Measurements from ENCODE around the gene PCYT2.
"Not testable (repeated sequence)": the region's sequence is repeated elsewhere in the genome, so short reads cannot be mapped to it uniquely, and the experiment has no call there.

The PCYT2 gene

DNA sequence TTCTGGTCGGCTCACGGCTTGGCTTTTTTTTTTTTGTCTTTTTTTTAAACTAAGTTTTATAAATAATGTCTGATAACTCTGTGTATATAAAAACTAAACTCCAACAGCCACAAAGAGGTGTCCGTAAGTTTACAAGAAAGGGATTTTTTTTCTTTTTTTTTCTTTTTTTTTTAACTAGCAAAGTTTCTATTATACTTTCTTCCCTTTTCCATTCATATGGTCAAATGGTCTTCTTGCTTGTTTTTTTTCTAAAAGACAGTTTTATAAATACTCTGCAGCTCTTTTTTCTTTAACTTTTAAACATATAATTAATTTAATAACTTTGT lies 10.3 kb upstream of the PCYT2 start:
- Histone ChIP-seq H3K4me3 (ENCODE audit: low read length) (no peak overlapping the region), H3K4me1 (ENCODE audit: control insufficient read depth, insufficient read depth, low read length) (peaks cover 83% of the 10 kb centered on the region), H3K9ac (ENCODE audit: low read length) (no peak overlapping the region)

DNA sequence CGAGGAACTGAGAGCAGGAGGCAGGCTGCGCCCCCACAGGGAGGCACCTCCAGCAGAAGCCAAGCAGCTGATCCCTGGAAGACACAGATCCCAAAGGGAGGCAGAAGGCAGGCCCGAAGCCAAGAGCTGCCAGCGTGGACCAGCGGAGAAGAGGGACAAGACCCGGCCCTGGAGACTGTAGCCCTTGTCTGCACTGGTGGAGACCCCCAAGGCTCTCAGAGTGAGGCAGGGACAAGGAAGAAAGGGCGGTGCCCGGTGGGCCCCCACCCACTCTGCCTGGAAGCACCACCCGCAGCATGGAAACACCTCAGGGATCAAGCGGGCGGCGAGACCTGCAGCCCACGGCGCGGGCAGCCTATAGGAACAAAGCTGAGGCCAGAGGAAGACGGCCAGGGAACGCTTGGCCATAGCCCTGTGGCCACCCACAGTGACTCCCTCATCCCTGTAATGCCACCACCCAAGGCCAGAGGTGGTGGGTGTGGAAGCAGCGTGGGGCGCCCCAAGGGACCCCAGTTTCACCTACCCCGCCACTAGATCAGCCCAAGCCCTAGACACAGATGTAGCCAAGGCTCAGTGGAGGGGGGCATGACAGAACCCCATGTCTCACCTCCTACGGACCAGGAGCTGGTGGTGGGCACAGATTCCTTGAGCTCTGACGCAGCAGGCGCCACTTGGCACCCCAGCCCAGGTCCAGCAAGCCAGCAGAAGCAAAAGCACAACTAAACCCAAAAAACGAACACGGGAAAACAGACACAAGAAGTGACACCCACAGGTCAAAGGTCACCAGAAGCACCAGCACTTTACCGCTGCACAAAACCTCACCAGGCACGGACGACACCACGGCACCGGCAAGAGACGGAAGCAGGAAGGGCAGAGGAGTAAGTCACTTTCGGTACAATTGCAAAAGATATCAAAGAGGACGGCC lies 9.7 kb upstream of the PCYT2 start:
- Histone ChIP-seq H3K9ac (ENCODE audit: low read length) (peak overlapping the region; percentile 10), H3K4me3 (ENCODE audit: low read length) (no peak overlapping the region), H3K9me3 (ENCODE audit: control insufficient read depth, low read length) (no peaks in the 10 kb centered on the region), H3K36me3 (ENCODE audit: control insufficient read depth, insufficient read depth, low read length) (peaks cover 11% of the 10 kb centered on the region), H3K4me1 (ENCODE audit: control insufficient read depth, insufficient read depth, low read length) (peaks cover 83% of the 10 kb centered on the region), H3K27me3 (ENCODE audit: control insufficient read depth, insufficient read depth, low read length) (no peaks in the 10 kb centered on the region)

More for the DNA sequence above, 10.3 kb upstream of the PCYT2 start:
- peaks cover 8% of the 10 kb centered on the region for H3K36me3 ChIP-seq (ENCODE audit: control insufficient read depth, insufficient read depth, low read length)
- no peaks in the 10 kb centered on the region for H3K27me3 ChIP-seq (ENCODE audit: control insufficient read depth, insufficient read depth, low read length)
- no peaks in the 10 kb centered on the region for H3K9me3 ChIP-seq (ENCODE audit: control insufficient read depth, low read length)

DNA sequence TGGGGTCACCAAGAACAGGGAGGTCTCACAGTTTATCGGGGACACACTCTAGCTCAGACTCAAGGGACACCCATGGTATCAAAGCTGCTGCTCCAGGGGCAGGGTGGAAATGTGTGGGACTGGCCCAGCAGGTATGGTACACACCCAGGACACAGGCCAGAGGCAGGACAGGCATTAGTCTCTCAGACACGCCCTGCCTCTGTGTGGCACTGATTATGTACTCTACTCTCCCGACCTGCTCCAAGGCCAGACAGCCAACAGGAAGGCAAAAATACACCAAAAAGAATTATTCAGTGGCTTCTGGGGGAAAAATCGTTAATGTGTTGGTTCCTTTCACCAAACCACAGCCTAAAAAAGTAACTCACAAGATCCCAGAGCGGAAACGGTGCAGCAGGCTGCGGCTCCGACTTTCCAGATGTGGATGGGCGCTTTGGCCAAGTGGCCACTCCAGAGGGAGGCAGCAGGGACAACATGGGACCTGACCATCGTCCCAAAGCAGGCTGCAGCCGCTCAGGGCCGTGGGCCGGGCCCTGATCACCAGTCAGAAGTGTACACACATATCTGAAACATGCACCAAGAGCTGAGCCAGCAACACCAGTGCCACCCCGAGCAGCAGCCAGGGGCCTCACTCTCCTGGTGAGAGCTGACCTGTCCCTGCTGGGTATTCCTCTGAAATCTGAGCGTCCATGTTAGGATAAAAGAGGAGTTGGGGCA lies 7.8 kb upstream of the PCYT2 start:
- H3K9me3 ChIP-seq (ENCODE audit: control insufficient read depth, low read length): no peaks in the 10 kb centered on the region
- H3K9ac ChIP-seq (ENCODE audit: low read length): peak overlapping the region; percentile 67
- no peaks in the 10 kb centered on the region for H3K27me3 ChIP-seq (ENCODE audit: control insufficient read depth, insufficient read depth, low read length)
- H3K36me3 ChIP-seq (ENCODE audit: control insufficient read depth, insufficient read depth, low read length): peaks cover 28% of the 10 kb centered on the region
- no peak overlapping the region for H3K4me3 ChIP-seq (ENCODE audit: low read length)
- H3K4me1 ChIP-seq (ENCODE audit: control insufficient read depth, insufficient read depth, low read length): peaks cover 72% of the 10 kb centered on the region

DNA sequence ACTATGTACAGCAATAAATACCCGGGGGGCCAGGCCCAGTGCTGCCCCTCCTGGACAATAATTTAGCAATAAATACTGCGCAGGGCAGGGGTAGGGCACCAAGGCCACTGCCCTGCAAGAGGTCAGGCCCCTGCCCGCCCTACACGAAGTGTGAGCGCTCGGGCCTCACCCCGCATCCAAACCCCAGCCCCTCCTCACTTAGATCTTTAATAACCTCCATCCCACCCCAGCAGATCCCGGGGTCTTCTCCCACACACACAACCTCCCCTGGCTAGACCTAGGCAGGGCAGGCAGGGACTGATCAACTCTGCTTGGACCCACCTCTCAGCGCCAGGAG lies 7.1 kb upstream of the PCYT2 start:
- H3K27me3 ChIP-seq (ENCODE audit: control insufficient read depth, insufficient read depth, low read length); H3K9me3 ChIP-seq (ENCODE audit: control insufficient read depth, low read length); H3K4me3 ChIP-seq (ENCODE audit: low read length): not testable (repeated sequence)
- Histone ChIP-seq H3K4me1 (ENCODE audit: control insufficient read depth, insufficient read depth, low read length) (peaks cover 65% of the 10 kb centered on the region), H3K9ac (ENCODE audit: low read length) (peak overlapping the region; percentile 31), H3K36me3 (ENCODE audit: control insufficient read depth, insufficient read depth, low read length) (peaks cover 35% of the 10 kb centered on the region)

DNA sequence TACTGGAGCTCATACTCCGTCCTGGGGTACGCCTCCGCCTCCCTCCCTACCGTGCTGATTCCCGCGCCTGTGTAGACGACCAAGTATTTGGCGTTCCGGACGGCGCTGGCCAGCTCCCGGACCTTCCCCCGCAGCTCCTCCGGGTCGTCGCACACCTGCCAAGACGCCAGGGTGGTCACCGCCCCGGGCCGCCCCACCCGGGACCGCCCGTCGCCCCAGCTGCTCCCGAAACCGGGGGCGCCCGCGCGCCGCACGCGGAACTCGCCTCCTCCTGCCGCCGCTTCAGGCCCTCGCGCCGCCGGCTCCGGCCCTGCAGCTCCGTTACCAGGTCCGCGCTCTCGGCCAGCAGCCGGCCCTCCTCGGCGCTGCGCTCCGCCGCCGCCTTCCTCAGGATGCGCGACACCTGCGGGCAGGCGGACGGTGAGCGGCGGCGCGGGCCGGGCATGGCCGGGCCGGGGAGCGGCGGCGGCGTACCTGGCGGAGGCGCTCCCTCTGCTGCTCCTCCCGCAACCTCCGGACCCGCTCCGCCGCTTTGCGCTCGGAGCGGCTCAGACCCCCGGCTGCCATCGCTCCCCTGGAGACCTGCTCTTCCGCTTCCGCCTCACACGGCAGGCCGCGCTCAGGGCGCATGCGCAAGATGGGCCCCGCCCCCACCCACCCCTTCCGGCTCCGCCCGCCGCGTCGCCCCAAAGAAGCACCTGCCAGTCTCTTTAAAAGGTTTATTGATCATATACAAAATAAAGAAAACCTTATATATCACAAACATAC lies 6.5 kb upstream of the PCYT2 start, which contains the start of gene SIRT7:
Gene SIRT7 (minus strand): TSS at position 612 of the 768 bp plus-strand sequence. CDS start 45 bp downstream, at position 567.
- H3K36me3 ChIP-seq (ENCODE audit: control insufficient read depth, insufficient read depth, low read length): peaks cover 36% of the 10 kb centered on the region
- H3K9ac ChIP-seq (ENCODE audit: low read length): peak within 1 kb of the TSS; percentile 67
- peak within 1 kb of the TSS; percentile 28 for H3K4me3 ChIP-seq (ENCODE audit: low read length)
- no peaks in the 10 kb centered on the region for H3K27me3 ChIP-seq (ENCODE audit: control insufficient read depth, insufficient read depth, low read length)
- no peaks in the 10 kb centered on the region for H3K9me3 ChIP-seq (ENCODE audit: control insufficient read depth, low read length)
- H3K4me1 ChIP-seq (ENCODE audit: control insufficient read depth, insufficient read depth, low read length): peaks cover 64% of the 10 kb centered on the region

DNA sequence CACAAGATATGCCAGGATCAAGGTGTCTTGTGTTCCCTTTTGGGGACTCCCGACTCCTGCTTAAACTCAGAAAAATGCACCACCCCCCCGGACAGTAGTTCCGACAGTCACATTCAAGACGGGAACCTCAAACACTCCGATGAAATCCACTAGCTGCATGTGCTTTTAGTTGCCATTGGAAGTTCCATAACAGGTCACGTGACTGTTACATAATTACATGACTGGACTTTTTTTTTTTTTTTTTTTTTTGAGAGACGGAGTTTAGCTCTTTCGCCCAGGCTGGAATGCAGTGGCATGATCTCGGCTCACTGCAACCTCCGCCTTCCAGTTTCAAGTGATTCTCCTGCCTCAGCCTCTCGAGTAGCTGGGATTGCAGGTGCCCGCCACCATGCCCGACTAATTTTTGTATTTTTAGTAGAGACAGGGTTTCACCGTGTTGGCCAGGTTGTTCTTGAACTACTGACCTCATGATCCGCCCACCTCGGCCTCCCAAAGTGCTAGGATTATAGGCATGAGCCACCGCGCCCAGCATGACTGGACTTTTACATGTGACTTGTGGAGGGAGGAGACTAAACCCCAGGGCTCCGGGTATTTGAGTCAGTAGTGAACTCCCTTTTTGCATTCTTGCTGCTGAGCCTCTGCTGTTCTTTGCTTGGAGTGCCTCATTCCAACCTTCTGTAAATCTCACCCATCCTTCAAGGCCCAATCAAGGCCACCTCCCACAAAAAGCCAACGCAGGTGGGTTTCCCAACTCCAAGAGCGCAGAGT lies 5.2 kb upstream of the PCYT2 start:
- Histone ChIP-seq H3K36me3 (ENCODE audit: control insufficient read depth, insufficient read depth, low read length) (peaks cover 36% of the 10 kb centered on the region), H3K9me3 (ENCODE audit: control insufficient read depth, low read length) (no peaks in the 10 kb centered on the region)

DNA sequence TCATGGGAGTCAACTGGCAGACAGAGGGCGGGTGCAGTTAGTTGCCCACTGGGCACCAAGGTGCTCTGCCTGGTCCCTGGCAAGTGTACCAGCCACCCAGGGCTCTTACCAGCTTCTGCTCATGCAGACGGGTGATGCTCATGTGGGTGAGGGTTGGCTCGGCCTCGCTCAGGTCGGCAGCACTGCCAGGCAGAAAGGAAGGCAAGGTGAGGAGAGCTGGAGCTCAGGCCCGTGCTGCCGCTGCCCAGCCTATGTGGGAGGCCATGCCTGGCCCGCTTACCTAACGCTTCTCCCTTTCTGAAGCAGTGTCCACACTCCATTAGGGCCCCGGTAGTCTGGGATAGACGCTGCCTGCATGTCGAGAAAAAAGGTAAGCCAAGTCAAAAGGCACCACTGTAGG lies 4.1 kb upstream of the PCYT2 start:
- peaks cover 62% of the 10 kb centered on the region for H3K4me1 ChIP-seq (ENCODE audit: control insufficient read depth, insufficient read depth, low read length)
- no peak overlapping the region for H3K4me3 ChIP-seq (ENCODE audit: low read length)
- H3K9ac ChIP-seq (ENCODE audit: low read length): no peak overlapping the region
- H3K27me3 ChIP-seq (ENCODE audit: control insufficient read depth, insufficient read depth, low read length): no peaks in the 10 kb centered on the region
- H3K9me3 ChIP-seq (ENCODE audit: control insufficient read depth, low read length): no peaks in the 10 kb centered on the region
- peaks cover 31% of the 10 kb centered on the region for H3K36me3 ChIP-seq (ENCODE audit: control insufficient read depth, insufficient read depth, low read length)

More for the DNA sequence above, 5.2 kb upstream of the PCYT2 start:
- no peaks in the 10 kb centered on the region for H3K27me3 ChIP-seq (ENCODE audit: control insufficient read depth, insufficient read depth, low read length)
- peak overlapping the region; percentile 63 for H3K9ac ChIP-seq (ENCODE audit: low read length)
- peak overlapping the region; percentile 28 for H3K4me3 ChIP-seq (ENCODE audit: low read length)
- H3K4me1 ChIP-seq (ENCODE audit: control insufficient read depth, insufficient read depth, low read length): peaks cover 68% of the 10 kb centered on the region

DNA sequence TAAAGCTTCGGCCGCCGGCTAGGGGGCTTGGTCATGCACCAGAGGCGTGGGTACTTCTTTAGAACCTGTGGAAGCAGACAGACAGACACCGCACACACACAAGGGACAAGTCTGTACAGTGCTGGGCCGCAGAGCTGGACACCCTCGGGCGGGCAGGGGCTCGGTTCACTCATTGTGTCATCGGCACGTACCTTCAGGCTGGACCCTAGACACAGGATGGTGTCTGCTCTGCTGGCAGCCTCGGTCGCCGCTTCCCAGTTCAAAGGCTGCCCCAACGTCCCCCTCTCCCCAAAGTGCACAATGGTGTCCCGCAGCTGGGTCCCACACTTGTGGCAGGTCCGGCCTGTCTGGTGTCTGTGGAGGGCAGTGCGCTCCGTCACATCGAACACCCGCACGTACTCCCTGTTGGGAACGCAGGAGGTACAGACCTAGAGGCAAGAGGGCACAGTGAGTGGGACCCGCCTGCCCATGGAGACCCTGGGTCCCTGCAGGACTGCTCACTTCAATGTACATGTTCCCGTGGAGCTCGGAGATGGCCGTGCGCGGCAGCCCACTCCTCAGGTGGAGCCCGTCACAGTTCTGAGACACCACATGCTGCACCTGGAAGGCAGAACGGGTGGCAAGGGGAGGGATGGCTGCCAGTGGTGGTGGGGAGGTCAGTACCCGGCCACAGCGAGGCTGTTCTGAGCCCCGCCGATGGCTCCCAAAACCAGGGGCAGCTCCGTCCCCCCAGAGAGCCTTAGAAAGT lies 3.1 kb upstream of the PCYT2 start:
- H3K9me3 ChIP-seq (ENCODE audit: control insufficient read depth, low read length): no peaks in the 10 kb centered on the region
- H3K4me3 ChIP-seq (ENCODE audit: low read length): no peak overlapping the region
- peaks cover 27% of the 10 kb centered on the region for H3K36me3 ChIP-seq (ENCODE audit: control insufficient read depth, insufficient read depth, low read length)
- H3K4me1 ChIP-seq (ENCODE audit: control insufficient read depth, insufficient read depth, low read length): peaks cover 62% of the 10 kb centered on the region
- H3K9ac ChIP-seq (ENCODE audit: low read length): no peak overlapping the region
- no peaks in the 10 kb centered on the region for H3K27me3 ChIP-seq (ENCODE audit: control insufficient read depth, insufficient read depth, low read length)

DNA sequence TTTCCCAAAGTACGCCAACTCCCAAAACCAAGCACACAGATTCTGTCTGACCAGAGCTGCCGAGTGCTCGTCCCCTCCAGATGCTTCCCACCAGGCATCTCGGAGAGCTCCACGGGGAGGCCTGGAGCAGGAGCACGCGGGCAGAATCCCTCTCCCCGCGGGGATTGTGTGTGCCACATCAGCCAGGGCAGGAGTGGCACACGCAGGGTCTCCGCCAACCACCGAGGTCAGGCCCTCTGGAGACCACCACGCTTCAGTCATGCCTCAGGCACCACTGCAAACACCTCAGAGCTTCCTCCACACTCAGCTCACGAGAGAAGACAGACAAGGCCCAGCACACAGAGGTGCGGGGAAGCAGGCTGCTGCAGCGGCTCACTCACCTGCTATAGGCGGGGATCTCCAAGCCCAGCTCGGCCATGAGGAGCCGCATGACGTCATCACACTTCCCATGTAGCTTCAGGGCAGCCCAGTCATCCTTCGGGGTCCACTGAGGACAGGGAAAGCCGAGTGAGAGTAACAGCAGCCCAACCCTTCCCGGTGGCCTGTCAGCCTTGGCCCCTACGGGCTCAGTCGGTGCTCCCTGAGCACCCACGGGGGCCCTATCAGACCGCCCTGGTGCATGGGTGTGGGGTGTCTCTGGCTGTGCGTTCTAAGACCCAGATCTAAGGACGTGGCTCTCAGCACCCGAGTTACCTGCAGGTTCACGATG lies 2.3 kb upstream of the PCYT2 start:
- Histone ChIP-seq H3K9ac (ENCODE audit: low read length) (no peak overlapping the region), H3K4me1 (ENCODE audit: control insufficient read depth, insufficient read depth, low read length) (peaks cover 58% of the 10 kb centered on the region), H3K9me3 (ENCODE audit: control insufficient read depth, low read length) (no peaks in the 10 kb centered on the region), H3K27me3 (ENCODE audit: control insufficient read depth, insufficient read depth, low read length) (no peaks in the 10 kb centered on the region), H3K4me3 (ENCODE audit: low read length) (no peak overlapping the region), H3K36me3 (ENCODE audit: control insufficient read depth, insufficient read depth, low read length) (peaks cover 27% of the 10 kb centered on the region)

DNA sequence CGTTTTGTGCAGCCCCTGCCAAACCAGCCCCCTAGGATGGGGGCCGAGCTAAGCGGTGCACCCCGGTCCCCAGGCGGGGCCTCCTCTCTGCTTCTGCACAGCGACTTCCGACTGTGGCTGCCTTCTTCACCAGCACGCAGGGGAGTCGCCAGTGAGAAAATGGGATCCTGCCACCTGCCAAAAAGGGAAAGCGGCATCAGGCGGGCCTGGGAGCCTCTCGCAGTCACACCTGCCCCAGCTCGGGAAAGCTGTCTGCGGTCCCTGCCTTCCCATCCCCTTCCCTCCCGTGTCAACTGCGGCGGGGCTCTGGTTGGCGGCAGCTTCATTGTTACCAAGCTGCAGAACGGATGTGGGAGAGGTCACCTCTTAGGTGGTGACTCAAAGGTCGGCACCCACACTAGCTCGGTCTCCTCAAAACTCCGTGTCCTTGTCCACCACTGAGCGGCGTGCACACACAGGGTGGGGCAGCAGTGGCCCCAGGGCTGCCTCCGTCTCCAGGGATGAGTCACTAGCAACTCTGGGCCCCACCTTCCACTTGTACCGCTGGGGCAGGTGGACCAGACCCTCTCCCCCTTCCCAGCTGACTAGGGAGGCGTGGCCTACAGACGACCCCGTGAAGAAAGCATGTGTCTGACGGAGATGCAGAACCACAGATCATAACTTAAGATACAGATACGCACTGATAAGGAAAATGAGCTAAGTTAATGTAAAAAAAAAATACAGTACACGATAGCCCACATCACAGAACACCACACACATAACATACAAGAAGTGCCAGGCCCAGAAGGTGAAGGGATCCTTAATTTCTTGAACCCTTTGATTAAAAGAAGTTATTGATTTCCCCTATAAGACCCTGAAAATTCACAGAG lies 1.5 kb upstream of the PCYT2 start:
- Histone ChIP-seq H3K36me3 (ENCODE audit: control insufficient read depth, insufficient read depth, low read length) (peaks cover 29% of the 10 kb centered on the region), H3K9ac (ENCODE audit: low read length) (no peak overlapping the region), H3K9me3 (ENCODE audit: control insufficient read depth, low read length) (no peaks in the 10 kb centered on the region), H3K4me1 (ENCODE audit: control insufficient read depth, insufficient read depth, low read length) (peaks cover 53% of the 10 kb centered on the region), H3K27me3 (ENCODE audit: control insufficient read depth, insufficient read depth, low read length) (no peaks in the 10 kb centered on the region), H3K4me3 (ENCODE audit: low read length) (no peak overlapping the region)

Measured in mucosa of stomach (tissue), 1 donor.